Liver (tissue), 9 donors: ENCODE results near the gene ELN. TPM values are rescaled to one million over a fixed set of nuclear protein-coding genes. Genes with fewer than 3 reads are reported as not detected.

Experiments used
- DNase-seq: peaks from one replicate; pipeline ENCODE4 v3.0.0-alpha.2; 2017; ENCODE audit warnings: low spot score
- H3K27ac ChIP-seq, 2 donors: one replicate each; pipeline ENCODE4 v1.7.0; 2013; ENCODE audit warnings: inconsistent platforms in 2 of 2, low read length in 2 of 2, control low read depth in 1 of 2, low read depth in 1 of 2, mild to moderate bottlenecking in 1 of 2
- H3K27me3 ChIP-seq, 4 donors: one replicate each; pipeline versions ENCODE4 v1.6.1 to v1.7.0; 2013; ENCODE audit warnings: low read length in 3 of 4, inconsistent platforms in 1 of 4, mild to moderate bottlenecking in 1 of 4, moderate library complexity in 1 of 4; ENCODE audit not compliant: control insufficient read depth in 4 of 4, insufficient read depth in 4 of 4
- H3K36me3 ChIP-seq, 4 donors: one replicate each; pipeline versions ENCODE4 v1.6.1 to v1.7.0; 2013; ENCODE audit warnings: low read length in 3 of 4, mild to moderate bottlenecking in 3 of 4, low read depth in 1 of 4, moderate library complexity in 1 of 4; ENCODE audit not compliant: control insufficient read depth in 4 of 4, insufficient read depth in 3 of 4
- H3K4me1 ChIP-seq, 4 donors: one replicate each; pipeline versions ENCODE4 v1.6.1 to v1.7.0; 2013; ENCODE audit warnings: low read length in 3 of 4, mild to moderate bottlenecking in 3 of 4, moderate library complexity in 1 of 4; ENCODE audit not compliant: control insufficient read depth in 4 of 4, insufficient read depth in 4 of 4
- H3K4me3 ChIP-seq, 3 donors: one replicate each; pipeline versions ENCODE4 v1.6.1 to v1.7.0; 2013; ENCODE audit warnings: low read length in 3 of 3, control low read depth in 1 of 3, low read depth in 1 of 3, mild to moderate bottlenecking in 1 of 3
- H3K9ac ChIP-seq, 2 donors: one replicate each; pipeline ENCODE4 v1.7.0; 2013; ENCODE audit warnings: low read length in 2 of 2, mild to moderate bottlenecking in 2 of 2, moderate library complexity in 2 of 2, control low read depth in 1 of 2, low read depth in 1 of 2
- H3K9me3 ChIP-seq, 4 donors: one replicate each; pipeline versions ENCODE4 v1.6.1 to v1.7.0; 2013; ENCODE audit warnings: low read length in 3 of 4; ENCODE audit not compliant: control insufficient read depth in 4 of 4
- ATF3 ChIP-seq: IDR thresholded peaks from 2 replicates; pipeline ENCODE4 v1.6.1; 2016; ENCODE audit warnings: antibody characterized with exemption
- CTCF ChIP-seq: fragments of 150-350 bp; IDR thresholded peaks from 2 replicates; pipeline ENCODE4 v1.5.1; 2017; ENCODE audit warnings: improper control_type of control experiment, low read depth, low read length; ENCODE audit not compliant: missing input control
- FOXA1 ChIP-seq: IDR thresholded peaks from 2 replicates; pipeline ENCODE4 v1.6.1; 2016; ENCODE audit warnings: antibody characterized with exemption
- FOXA2 ChIP-seq: IDR thresholded peaks from 2 replicates; pipeline ENCODE4 v1.6.1; 2016; ENCODE audit warnings: antibody characterized with exemption
- GABPA ChIP-seq, 2 donors: IDR thresholded peaks in 1 of 2; conservative IDR thresholded peaks in 1 of 2; 2 replicates each; pipeline ENCODE4 v1.6.1; 2016; ENCODE audit warnings: antibody characterized with exemption in 2 of 2, mild to moderate bottlenecking in 1 of 2, moderate library complexity in 1 of 2
- HNF4A ChIP-seq, 2 donors: conservative IDR thresholded peaks; 2 replicates each; pipeline ENCODE4 v1.6.1; 2016; ENCODE audit warnings: antibody characterized with exemption in 2 of 2, mild to moderate bottlenecking in 2 of 2
- HNF4G ChIP-seq: IDR thresholded peaks from 2 replicates; pipeline ENCODE4 v1.6.1; 2016; ENCODE audit warnings: antibody characterized with exemption
- JUND ChIP-seq, 2 donors: IDR thresholded peaks; 2 replicates each; pipeline ENCODE4 v1.6.1; 2016; ENCODE audit warnings: antibody characterized with exemption in 2 of 2
- MAX ChIP-seq: IDR thresholded peaks from 2 replicates; pipeline ENCODE4 v1.6.1; 2016; ENCODE audit warnings: antibody characterized with exemption
- NR2F2 ChIP-seq: IDR thresholded peaks from 2 replicates; pipeline ENCODE4 v1.6.1; 2016; ENCODE audit warnings: antibody characterized with exemption
- REST ChIP-seq: IDR thresholded peaks from 2 replicates; pipeline ENCODE4 v1.6.1; 2016; ENCODE audit warnings: antibody characterized with exemption, mild to moderate bottlenecking
- SP1 ChIP-seq: IDR thresholded peaks from 2 replicates; pipeline ENCODE4 v1.6.1; 2018; ENCODE audit warnings: antibody characterized with exemption, mild to moderate bottlenecking
- YY1 ChIP-seq: IDR thresholded peaks from 2 replicates; pipeline ENCODE4 v1.6.1; 2016; ENCODE audit warnings: antibody characterized with exemption, mild to moderate bottlenecking
- ZBTB33 ChIP-seq: IDR thresholded peaks from 2 replicates; pipeline ENCODE4 v1.6.1; 2016; ENCODE audit warnings: antibody characterized with exemption
- WGBS: extraction: QIAGEN DNeasy Blood & Tissue Kit; methylation state at CpG from one replicate; pipeline ENCODE4 v1.1.7; 2013; 5-methylcytosine and 5-hydroxymethylcytosine counted together
- polyA plus RNA-seq, 2 donors: library from polyadenylated mRNA; stranded (reverse) in 1 of 2; unstranded in 1 of 2; fragments of 200-250 nt in 1 of 2; fragments of >200 nt in 1 of 2; fragmentation: Nextera tagmentation in 1 of 2; extraction: Ambion mirVana in 1 of 2; gene quantifications; one replicate each; pipeline versions ENCODE4 v1.2.1 to v1.2.3, GENCODE V29; 2013 to 2015
- total RNA-seq, 2 donors: library from RNA; depleted of rRNA; stranded (reverse); fragments of >200 nt; gene quantifications; one replicate each; pipeline ENCODE4 v1.2.3, GENCODE V29; 2014
- donor health status: healthy.
- donor health status: healthy.
- donor health status: healthy.
- donor health status: healthy.
- donor health status: healthy.

Gene ELN
- total and polyA plus RNA-seq, 4 donors = 2.7 to 16.3 (median 9.7) TPM

GRCh38 chr7:74006032-74006431 is 21.9 kb upstream of the ELN start:
- H3K36me3 ChIP-seq = no peaks in the 10 kb centered on the region
- DNase-seq = no peak
- H3K27me3 ChIP-seq = peaks cover 0 to 2% (median 0%) of the 10 kb centered on the region in 4 donors
- no peak overlapping the region for H3K27ac ChIP-seq
- H3K9ac ChIP-seq = no peak overlapping the region
- no peaks in the 10 kb centered on the region for H3K4me1 ChIP-seq
- 66% methylated on average over 5 of the region's 5 CpGs for WGBS
- TF ChIP-seq JUND (IDR thresholded peaks at IDR 0.05) (no peak), HNF4G (no peak), REST (no peak), ATF3 (no peak)
- no peaks in the 10 kb centered on the region for H3K9me3 ChIP-seq
- no peak overlapping the region for H3K4me3 ChIP-seq

GRCh38 chr7:74006451-74007241 is 21.3 kb upstream of the ELN start:
- peaks cover 0 to 2% (median 0%) of the 10 kb centered on the region in 4 donors for H3K27me3 ChIP-seq
- no peak for DNase-seq
- TF ChIP-seq JUND (IDR thresholded peaks at IDR 0.05) (no peak), HNF4G (no peak), ZBTB33 (no peak), NR2F2 (no peak), YY1 (no peak)
- no peak overlapping the region for H3K9ac ChIP-seq
- H3K36me3 ChIP-seq = no peaks in the 10 kb centered on the region
- 61% methylated on average over 12 of the region's 12 CpGs for WGBS
- H3K4me1 ChIP-seq = no peaks in the 10 kb centered on the region
- H3K4me3 ChIP-seq = no peak overlapping the region
- no peaks in the 10 kb centered on the region for H3K9me3 ChIP-seq
- no peak overlapping the region for H3K27ac ChIP-seq

- no peak overlapping the region for H3K4me3 ChIP-seq
- H3K36me3 ChIP-seq = no peaks in the 10 kb centered on the region
- no peak for DNase-seq
- H3K4me1 ChIP-seq = no peaks in the 10 kb centered on the region
- TF ChIP-seq MAX (no peak), CTCF (no peak), FOXA1 (no peak), GABPA (IDR thresholded peaks at IDR 0.05 in 1 of 2, conservative IDR thresholded peaks at IDR 0.05 in 1 of 2) (no peak), FOXA2 (no peak), HNF4A (conservative IDR thresholded peaks at IDR 0.05) (no peak), SP1 (no peak)
- H3K9ac ChIP-seq = no peak overlapping the region
- H3K27ac ChIP-seq = no peak overlapping the region
- H3K9me3 ChIP-seq = no peaks in the 10 kb centered on the region
- peaks cover 0 to 2% (median 0%) of the 10 kb centered on the region in 4 donors for H3K27me3 ChIP-seq
These were observed 20.8 kb upstream of the ELN start for GRCh38 chr7:74007242-74007567.
